Right lobe of liver (tissue), 6 donors: ENCODE measurements around the gene LIF. TPM values are rescaled to one million over a fixed set of nuclear protein-coding genes. Genes with fewer than 3 reads are reported as not detected.

Experiments
- ATAC-seq, 4 donors: fragments of 200-7000 bp; cut with Tn5 transposase; one replicate each; pipeline ENCODE4 v1.9.1; 2020; ENCODE audit warnings: mild to moderate bottlenecking in 4 of 4, moderate library complexity in 4 of 4
- DNase-seq, 3 donors: peaks; one replicate each; pipeline ENCODE4 v3.0.0-alpha.2; 2020
- H3K27ac ChIP-seq, 3 donors: fragments of 200-600 bp; one replicate each; pipeline ENCODE4 v1.8.0; 2022
- H3K27me3 ChIP-seq, 2 donors: fragments of 200-600 bp; one replicate each; pipeline ENCODE4 v1.8.0; 2022
- H3K36me3 ChIP-seq, 4 donors: fragments of 200-600 bp; sonication (generic) in 1 of 4; one replicate each; pipeline versions ENCODE4 v1.5.1 to v1.8.0; 2017 to 2022; ENCODE audit warnings: control low read depth in 1 of 4
- H3K4me1 ChIP-seq, 4 donors: fragments of 200-600 bp; sonication (generic) in 1 of 4; one replicate each; pipeline versions ENCODE4 v1.5.1 to v1.8.0; 2017 to 2022; ENCODE audit warnings: control low read depth in 1 of 4
- H3K4me3 ChIP-seq, 3 donors: fragments of 200-600 bp; one replicate each; pipeline ENCODE4 v1.8.0; 2022
- H3K9me3 ChIP-seq, 4 donors: fragments of 200-600 bp; sonication (generic) in 1 of 4; one replicate each; pipeline versions ENCODE4 v1.5.1 to v1.8.0; 2017 to 2022; ENCODE audit warnings: control low read depth in 1 of 4
- POLR2A ChIP-seq: fragments of 450-650 bp; IDR thresholded peaks from one replicate; pipeline ENCODE4 v1.6.1; 2017; ENCODE audit warnings: antibody characterized with exemption, mild to moderate bottlenecking
- WGBS: methylation state at CpG from one replicate; pipeline ENCODE4 v1.1.6; 2018; ENCODE audit warnings: low coverage, low lambda C conversion rate; ENCODE audit not compliant: insufficient coverage; ENCODE audit errors: missing lambda C conversion rate; 5-methylcytosine and 5-hydroxymethylcytosine counted together
- intact Hi-C, 2 donors: fragments of 100-400 bp; cut with DNase I; formaldehyde crosslinking; loops; one replicate each; pipeline versions ENCODE4 v1.11.2 to v1.14.1; 2022
- total RNA-seq, 6 experiments: library from RNA; depleted of rRNA in 2 of 6; stranded (reverse); fragments of >200 nt in 2 of 6; fragmentation: NEBNext Ultra II Directional in 3 of 6; extraction: Animal tissue kit (Norgen Biotek cat#: 25700) in 3 of 6; gene quantifications; one replicate each; pipeline versions ENCODE4 v1.1.0 to v1.2.4, GENCODE V29; 2016 to 2023
- donor health status: DM: no; HTN: yes; CAD: no.
- donor health status: DM: no; HTN: no; CAD: no.
- donor health status: DM: no; HTN: no; CAD: no.
- donor health status: DM: no; HTN: yes; CAD: no.
- donor health status: DM: no; HTN: yes; CAD: no.

The LIF gene
- total RNA-seq, 6 experiments from 2014 or later = 0.15 to 2.0 (median 1.6) TPM; not detected in 2

- TF ChIP-seq POLR2A = no peak
- ATAC-seq (no peak), DNase-seq (no peak)
- Histone ChIP-seq H3K4me3 (no peak overlapping the region), H3K9me3 (no peaks in the 10 kb centered on the region), H3K27ac (no peak overlapping the region), H3K4me1 (no peaks in the 10 kb centered on the region), H3K36me3 (no peaks in the 10 kb centered on the region), H3K27me3 (no peaks in the 10 kb centered on the region)
- intact Hi-C loops = no loop called here
- WGBS = 40% methylated on average over 1 of the region's 1 CpG
Observed at GRCh38 chr22:30190574-30190973, 56.0 kb downstream of the LIF start.

Other genes starting within 250 kb of the LIF start
- 1 to 10 TPM in 3 of 6 experiments, under 1 TPM in 2, not detected in 1; 0.50 to 3.0 (median 1.6) TPM for gene HORMAD2, start 166.3 kb downstream of the LIF start, total RNA-seq
- under 1 TPM in 4 of 6 experiments, not detected in 2; 0.10 to 0.75 (median 0.19) TPM for gene OSM, start 20.1 kb upstream of the LIF start, total RNA-seq
- gene CASTOR1, start 42.7 kb upstream of the LIF start, total RNA-seq = 1 to 10 TPM in 5 of 6 experiments, under 1 TPM in 1; 0.86 to 8.6 (median 4.0) TPM
- 10 to 100 TPM in 3 of 6 experiments, 1 to 10 TPM in 3; 6.6 to 12.6 (median 10.0) TPM for gene TBC1D10A, start 80.2 kb upstream of the LIF start, total RNA-seq
- 10 to 100 TPM; 42.6 to 72.8 (median 66.5) TPM for gene SF3A1, start 110.1 kb upstream of the LIF start, total RNA-seq
- gene CCDC157, start 110.2 kb upstream of the LIF start, total RNA-seq = 1 to 10 TPM in 3 of 6 experiments, under 1 TPM in 3; 0.54 to 2.9 (median 0.86) TPM
- gene RNF215, start 140.7 kb upstream of the LIF start, total RNA-seq = 10 to 100 TPM in 1 of 6 experiments, 1 to 10 TPM in 5; 6.2 to 10.0 (median 7.4) TPM
- 100 to 1,000 TPM in 3 of 6 experiments, 10 to 100 TPM in 3; 42.7 to 240 (median 101) TPM for gene SEC14L2, start 150.3 kb upstream of the LIF start, total RNA-seq
- gene MTFP1, start 179.0 kb upstream of the LIF start, total RNA-seq = 10 to 100 TPM in 3 of 6 experiments, 1 to 10 TPM in 3; 4.2 to 30.1 (median 9.1) TPM
- 1 to 10 TPM in 1 of 6 experiments, under 1 TPM in 3, not detected in 2; 0.31 to 1.1 (median 0.55) TPM for gene SEC14L3, start 225.3 kb upstream of the LIF start, total RNA-seq